ENCODE measurements around the gene ERN1.

The ERN1 gene

GRCh38 chr17:64037180-64037579 lies 92.8 kb downstream of the ERN1 start:
- no peaks in the 10 kb centered on the region for H3K9me3 ChIP-seq (ENCODE audit: control insufficient read depth, insufficient read depth, low read depth, low read length)
- no peak overlapping the region for H3K4me3 ChIP-seq (ENCODE audit: low read depth, low read length)
- no peaks in the 10 kb centered on the region for H3K4me1 ChIP-seq (ENCODE audit: control insufficient read depth, insufficient read depth, low read length)
- CTCF ChIA-PET, result interaction anchor here (0.6 to 1.7 kb wide), 6 partner anchors 9 to 268 kb away, joined by 3 to 4 read pairs (median 3); partner anchors contain the start of gene GH1
- TF ChIP-seq ZNF157 (tag by site-specific recombination; IDR thresholded peaks at IDR 0.05), result no peak
- TF ChIP-seq ZNF146 (tag by site-specific recombination; IDR thresholded peaks at IDR 0.05), result no peak
- no peak for TF ChIP-seq ZNF707 (tag by site-specific recombination; IDR thresholded peaks at IDR 0.05)
- TF ChIP-seq ZFP37 (tag by site-specific recombination; IDR thresholded peaks at IDR 0.05), result no peak
- no peak for TF ChIP-seq ZNF473 (tag by site-specific recombination; IDR thresholded peaks at IDR 0.05)
- peaks cover 0 to 16% of the 10 kb centered on the region in 2 experiments; a peak in 1 of 3 replicates for H3K36me3 ChIP-seq (ENCODE audit: control insufficient read depth in 2 of 2, insufficient read depth in 1 of 2, low read length in 2 of 2)
- H3K27ac ChIP-seq (ENCODE audit: extremely low read depth, low read depth, low read length), result no peak overlapping the region
- POLR2A ChIA-PET, result interaction anchor here (0.5 kb wide), 1 partner anchor 91 kb away, joined by 3 read pairs; no protein-coding TSS in a partner anchor

DNA sequence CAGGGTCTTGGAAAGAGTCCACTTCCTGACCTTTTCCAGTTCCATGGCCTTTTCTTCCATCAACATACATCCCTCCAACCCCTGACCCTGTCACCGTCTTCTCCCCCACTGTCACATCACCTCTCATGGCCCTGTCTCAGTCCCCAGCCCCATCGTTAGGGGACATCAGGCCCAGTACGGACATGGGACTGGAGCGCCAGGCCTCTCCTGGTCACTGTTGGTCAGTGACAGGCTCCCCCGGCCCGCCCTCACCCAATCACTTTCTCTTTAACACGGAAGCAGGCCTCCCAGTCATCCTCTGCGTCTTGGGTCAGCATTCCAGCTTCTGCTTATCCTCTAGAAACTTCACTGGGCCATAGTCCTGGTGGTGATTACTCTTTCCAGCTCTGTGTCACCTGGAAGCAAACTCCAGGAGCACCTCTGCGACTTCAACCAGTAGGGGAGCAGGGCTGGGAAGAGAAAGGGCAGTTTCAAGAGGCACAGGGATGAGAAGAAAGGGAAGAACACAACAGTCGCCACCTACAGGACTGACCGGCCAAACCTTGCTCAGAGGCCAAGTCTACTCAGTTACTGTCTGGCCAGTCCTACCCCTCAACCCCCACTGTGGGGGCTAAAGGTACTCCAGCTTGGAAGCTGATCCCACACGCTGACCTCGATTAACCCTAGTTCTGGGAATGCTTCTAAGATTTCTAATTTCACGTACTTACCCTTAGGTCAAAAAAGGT lies 93.6 kb downstream of the ERN1 start:
- Histone ChIP-seq H3K4me3 (ENCODE audit: low read depth, low read length) (no peak overlapping the region), H3K36me3 (ENCODE audit: control insufficient read depth in 2 of 2, insufficient read depth in 1 of 2, low read length in 2 of 2) (peaks cover 0 to 10% of the 10 kb centered on the region in 2 experiments; a peak in 1 of 3 replicates), H3K4me1 (ENCODE audit: control insufficient read depth, insufficient read depth, low read length) (no peaks in the 10 kb centered on the region), H3K27ac (ENCODE audit: extremely low read depth, low read depth, low read length) (no peak overlapping the region), H3K9me3 (ENCODE audit: control insufficient read depth, insufficient read depth, low read depth, low read length) (no peaks in the 10 kb centered on the region)
- ChIA-PET CTCF (interaction anchor here (0.6 to 1.7 kb wide), 7 partner anchors 8 to 269 kb away, joined by 3 to 4 read pairs (median 3); partner anchors contain the start of gene GH1), POLR2A (no interaction called here)
- 0 out of 2 replicates have a peak, but pooled peaks have one; percentile 22 for TF ChIP-seq CTCF (tag by site-specific recombination; IDR thresholded peaks at IDR 0.05)
- no peak for TF ChIP-seq ZIC2 (tag by site-specific recombination; IDR thresholded peaks at IDR 0.05)
- TF ChIP-seq, protein P1, sequence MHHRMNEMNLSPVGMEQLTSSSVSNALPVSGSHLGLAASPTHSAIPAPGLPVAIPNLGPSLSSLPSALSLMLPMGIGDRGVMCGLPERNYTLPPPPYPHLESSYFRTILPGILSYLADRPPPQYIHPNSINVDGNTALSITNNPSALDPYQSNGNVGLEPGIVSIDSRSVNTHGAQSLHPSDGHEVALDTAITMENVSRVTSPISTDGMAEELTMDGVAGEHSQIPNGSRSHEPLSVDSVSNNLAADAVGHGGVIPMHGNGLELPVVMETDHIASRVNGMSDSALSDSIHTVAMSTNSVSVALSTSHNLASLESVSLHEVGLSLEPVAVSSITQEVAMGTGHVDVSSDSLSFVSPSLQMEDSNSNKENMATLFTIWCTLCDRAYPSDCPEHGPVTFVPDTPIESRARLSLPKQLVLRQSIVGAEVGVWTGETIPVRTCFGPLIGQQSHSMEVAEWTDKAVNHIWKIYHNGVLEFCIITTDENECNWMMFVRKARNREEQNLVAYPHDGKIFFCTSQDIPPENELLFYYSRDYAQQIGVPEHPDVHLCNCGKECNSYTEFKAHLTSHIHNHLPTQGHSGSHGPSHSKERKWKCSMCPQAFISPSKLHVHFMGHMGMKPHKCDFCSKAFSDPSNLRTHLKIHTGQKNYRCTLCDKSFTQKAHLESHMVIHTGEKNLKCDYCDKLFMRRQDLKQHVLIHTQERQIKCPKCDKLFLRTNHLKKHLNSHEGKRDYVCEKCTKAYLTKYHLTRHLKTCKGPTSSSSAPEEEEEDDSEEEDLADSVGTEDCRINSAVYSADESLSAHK (tag by site-specific recombination; IDR thresholded peaks at IDR 0.05), result peak; percentile 91
- TF ChIP-seq SETDB1 (IDR thresholded peaks at IDR 0.05; ENCODE audit: insufficient read length, low read length), result no peak

DNA sequence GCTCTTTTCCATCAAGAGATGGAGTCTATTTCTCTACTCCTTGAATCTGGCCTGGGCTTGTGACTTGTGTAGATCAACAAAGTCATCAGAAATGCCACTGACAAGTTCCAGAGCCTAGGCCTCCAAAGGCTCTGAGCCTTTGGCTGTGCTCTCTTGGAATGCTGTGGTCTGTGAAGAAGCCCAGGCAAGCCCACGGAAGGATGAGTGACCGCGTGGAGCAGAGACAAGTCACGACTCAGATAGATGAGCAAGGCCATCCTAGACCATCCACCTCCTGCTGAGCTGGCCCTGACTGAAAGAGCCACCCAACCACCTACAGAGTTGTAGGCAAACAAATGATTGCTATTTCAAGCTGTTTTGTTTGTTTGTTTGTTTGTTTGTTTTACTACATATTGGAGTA lies 97.9 kb downstream of the ERN1 start:
- TF ChIP-seq YY2 (tag by site-specific recombination; IDR thresholded peaks at IDR 0.05), result no peak
- TF ChIP-seq ZNF585B (tag by site-specific recombination; IDR thresholded peaks at IDR 0.05), result no peak
- TF ChIP-seq ZNF658 (tag by site-specific recombination; IDR thresholded peaks at IDR 0.05), result no peak
- no peak for TF ChIP-seq ZNF600 (tag by site-specific recombination; IDR thresholded peaks at IDR 0.05)
- TF ChIP-seq HOXD13 (CRISPR knock-in tag; IDR thresholded peaks at IDR 0.05; ENCODE audit: borderline replicate concordance), result no peak
- no peak for TF ChIP-seq ZNF792 (tag by site-specific recombination; IDR thresholded peaks at IDR 0.05)
- H3K4me1 ChIP-seq (ENCODE audit: control insufficient read depth, insufficient read depth, low read length), result no peaks in the 10 kb centered on the region
- ChIA-PET POLR2A (no interaction called here), CTCF (interaction anchor here (0.9 to 8.8 kb wide), 3 partner anchors 10 to 101 kb away, joined by 3 to 295 read pairs (median 3); partner anchors contain the start of gene ERN1)
- H3K27ac ChIP-seq (ENCODE audit: extremely low read depth, low read depth, low read length), result no peak overlapping the region
- no peak overlapping the region for H3K4me3 ChIP-seq (ENCODE audit: low read depth, low read length)
- H3K9me3 ChIP-seq (ENCODE audit: control insufficient read depth, insufficient read depth, low read depth, low read length), result no peaks in the 10 kb centered on the region
- no peaks in the 10 kb centered on the region for H3K36me3 ChIP-seq (ENCODE audit: control insufficient read depth in 2 of 2, insufficient read depth in 1 of 2, low read length in 2 of 2)

All from HEK293 (cell line).